Measurements from ENCODE around the gene TMEM35B.

The TMEM35B gene

GRCh38 chr1:34983700-34984355, 1.3 kb downstream of the TMEM35B start:
- no peaks in the 10 kb centered on the region for H3K27me3 ChIP-seq (ENCODE audit: control insufficient read depth in 1 of 2, insufficient read depth in 1 of 2, low read length in 2 of 2)
- peak overlapping the region; percentile 90 for H3K27ac ChIP-seq (ENCODE audit: low read length, poor library complexity, severe bottlenecking)
- H3K23ac ChIP-seq (ENCODE audit: low read length in 2 of 2) = no peak overlapping the region
- H3K9me3 ChIP-seq (ENCODE audit: control insufficient read depth, low read length) = no peaks in the 10 kb centered on the region
- H3K36me3 ChIP-seq (ENCODE audit: control insufficient read depth in 1 of 2, insufficient read depth in 2 of 2, low read depth in 1 of 2, low read length in 2 of 2) = peaks cover 12 to 34% of the 10 kb centered on the region in 2 experiments
- H3K14ac ChIP-seq (ENCODE audit: low read length in 2 of 2) = peak overlapping the region in 1 of 2 experiments; percentile 35
- peak; percentile 74 for DNase-seq
- H2AFZ ChIP-seq (ENCODE audit: low read depth, low read length) = no peak overlapping the region
- peak overlapping the region in 1 of 2 experiments; percentile 60 for H2BK12ac ChIP-seq (ENCODE audit: low read length in 2 of 2)
- H2BK5ac ChIP-seq (ENCODE audit: low read depth, low read length, poor library complexity, severe bottlenecking) = no peak overlapping the region
- peaks cover 27% of the 10 kb centered on the region for H3K79me1 ChIP-seq (replicated peaks; ENCODE audit: low read length, poor library complexity, severe bottlenecking)
- H4K91ac ChIP-seq (ENCODE audit: low read length) = no peak overlapping the region
- H3K4me3 ChIP-seq (ENCODE audit: insufficient read depth in 1 of 2, low read depth in 1 of 2, low read length in 2 of 2) = peak overlapping the region in 1 of 2 experiments; percentile 98
- H3K4ac ChIP-seq (ENCODE audit: low read depth in 1 of 2, low read length in 2 of 2) = no peak overlapping the region
- H3K18ac ChIP-seq (ENCODE audit: low read depth in 1 of 2, low read length in 2 of 2) = peak overlapping the region; percentile 6 to 46
- peak overlapping the region; percentile 96 for H3K9ac ChIP-seq (ENCODE audit: low read length)
- H3K4me2 ChIP-seq (ENCODE audit: low read length, poor library complexity, severe bottlenecking) = peak overlapping the region; percentile 89
- H2BK120ac ChIP-seq (ENCODE audit: low read depth, low read length) = no peak overlapping the region
- peaks cover 9% of the 10 kb centered on the region for H3K4me1 ChIP-seq (ENCODE audit: control insufficient read depth, insufficient read depth, low read depth, low read length)
- peak overlapping the region; percentile 43 for H2AK5ac ChIP-seq (ENCODE audit: low read length, severe bottlenecking)
- WGBS = 90% methylated on average over 4 of the region's 4 CpGs
- H2BK15ac ChIP-seq (ENCODE audit: low read depth, poor library complexity, severe bottlenecking) = no peak overlapping the region
- H4K8ac ChIP-seq (ENCODE audit: low read length) = peak overlapping the region; percentile 56

GRCh38 chr1:34982820-34983376, 2.2 kb downstream of the TMEM35B start:
- H3K9ac ChIP-seq (ENCODE audit: low read length) = no peak overlapping the region

GRCh38 chr1:34980715-34981114, 4.4 kb downstream of the TMEM35B start:
- H3K4me1 ChIP-seq (ENCODE audit: control insufficient read depth, insufficient read depth, low read depth, low read length) = peaks cover 9% of the 10 kb centered on the region
- no peak overlapping the region for H2BK5ac ChIP-seq (ENCODE audit: low read depth, low read length, poor library complexity, severe bottlenecking)

More at GRCh38 chr1:34982820-34983376, 2.2 kb downstream of the TMEM35B start:
- H2BK15ac ChIP-seq (ENCODE audit: low read depth, poor library complexity, severe bottlenecking) = no peak overlapping the region
- H2BK12ac ChIP-seq (ENCODE audit: low read length in 2 of 2) = no peak overlapping the region
- peaks cover 9% of the 10 kb centered on the region for H3K4me1 ChIP-seq (ENCODE audit: control insufficient read depth, insufficient read depth, low read depth, low read length)
- peak; percentile 13 for DNase-seq
- no peak overlapping the region for H2BK120ac ChIP-seq (ENCODE audit: low read depth, low read length)
- H3K4me2 ChIP-seq (ENCODE audit: low read length, poor library complexity, severe bottlenecking) = no peak overlapping the region
- no peak overlapping the region for H2AFZ ChIP-seq (ENCODE audit: low read depth, low read length)
- no peak overlapping the region for H3K4me3 ChIP-seq (ENCODE audit: insufficient read depth in 1 of 2, low read depth in 1 of 2, low read length in 2 of 2)
- peak overlapping the region; percentile 31 for H2AK5ac ChIP-seq (ENCODE audit: low read length, severe bottlenecking)
- H3K36me3 ChIP-seq (ENCODE audit: control insufficient read depth in 1 of 2, insufficient read depth in 2 of 2, low read depth in 1 of 2, low read length in 2 of 2) = peaks cover 12 to 25% of the 10 kb centered on the region in 2 experiments
- H3K9me3 ChIP-seq (ENCODE audit: control insufficient read depth, low read length) = no peaks in the 10 kb centered on the region
- no peak overlapping the region for H4K8ac ChIP-seq (ENCODE audit: low read length)
- H3K23ac ChIP-seq (ENCODE audit: low read length in 2 of 2) = no peak overlapping the region
- no peak overlapping the region for H4K91ac ChIP-seq (ENCODE audit: low read length)
- H2BK5ac ChIP-seq (ENCODE audit: low read depth, low read length, poor library complexity, severe bottlenecking) = no peak overlapping the region
- H3K79me1 ChIP-seq (replicated peaks; ENCODE audit: low read length, poor library complexity, severe bottlenecking) = peaks cover 27% of the 10 kb centered on the region
- no peak overlapping the region for H3K4ac ChIP-seq (ENCODE audit: low read depth in 1 of 2, low read length in 2 of 2)
- H3K27me3 ChIP-seq (ENCODE audit: control insufficient read depth in 1 of 2, insufficient read depth in 1 of 2, low read length in 2 of 2) = no peaks in the 10 kb centered on the region
- H3K27ac ChIP-seq (ENCODE audit: low read length, poor library complexity, severe bottlenecking) = no peak overlapping the region
- WGBS = 100% methylated on average over 4 of the region's 5 CpGs
- H3K18ac ChIP-seq (ENCODE audit: low read depth in 1 of 2, low read length in 2 of 2) = no peak overlapping the region
- H3K14ac ChIP-seq (ENCODE audit: low read length in 2 of 2) = no peak overlapping the region

GRCh38 chr1:34978921-34979320, 6.2 kb downstream of the TMEM35B start:
- Histone ChIP-seq H3K9ac (ENCODE audit: low read length) (no peak overlapping the region), H3K27ac (ENCODE audit: low read length, poor library complexity, severe bottlenecking) (no peak overlapping the region), H3K4me1 (ENCODE audit: control insufficient read depth, insufficient read depth, low read depth, low read length) (peaks cover 7% of the 10 kb centered on the region), H2BK120ac (ENCODE audit: low read depth, low read length) (no peak overlapping the region), H3K14ac (ENCODE audit: low read length in 2 of 2) (peak overlapping the region in 1 of 2 experiments; percentile 79), H2BK15ac (ENCODE audit: low read depth, poor library complexity, severe bottlenecking) (no peak overlapping the region), H3K27me3 (ENCODE audit: control insufficient read depth in 1 of 2, insufficient read depth in 1 of 2, low read length in 2 of 2) (no peaks in the 10 kb centered on the region), H3K18ac (ENCODE audit: low read depth in 1 of 2, low read length in 2 of 2) (no peak overlapping the region), H2AFZ (ENCODE audit: low read depth, low read length) (no peak overlapping the region), H2BK5ac (ENCODE audit: low read depth, low read length, poor library complexity, severe bottlenecking) (no peak overlapping the region), H2AK5ac (ENCODE audit: low read length, severe bottlenecking) (no peak overlapping the region), H4K91ac (ENCODE audit: low read length) (no peak overlapping the region), H2BK12ac (ENCODE audit: low read length in 2 of 2) (no peak overlapping the region), H3K4me2 (ENCODE audit: low read length, poor library complexity, severe bottlenecking) (no peak overlapping the region), H3K4me3 (ENCODE audit: insufficient read depth in 1 of 2, low read depth in 1 of 2, low read length in 2 of 2) (no peak overlapping the region), H3K9me3 (ENCODE audit: control insufficient read depth, low read length) (no peaks in the 10 kb centered on the region), H3K79me1 (replicated peaks; ENCODE audit: low read length, poor library complexity, severe bottlenecking) (peaks cover 22% of the 10 kb centered on the region), H3K4ac (ENCODE audit: low read depth in 1 of 2, low read length in 2 of 2) (no peak overlapping the region), H3K36me3 (ENCODE audit: control insufficient read depth in 1 of 2, insufficient read depth in 2 of 2, low read depth in 1 of 2, low read length in 2 of 2) (peaks cover 24 to 26% of the 10 kb centered on the region in 2 experiments), H4K8ac (ENCODE audit: low read length) (no peak overlapping the region), H3K23ac (ENCODE audit: low read length in 2 of 2) (peak overlapping the region in 1 of 2 experiments; percentile 48)
- DNase-seq = no peak
- WGBS = 91% methylated on average over 6 of the region's 6 CpGs

More at GRCh38 chr1:34980715-34981114, 4.4 kb downstream of the TMEM35B start:
- Histone ChIP-seq H3K27me3 (ENCODE audit: control insufficient read depth in 1 of 2, insufficient read depth in 1 of 2, low read length in 2 of 2) (no peaks in the 10 kb centered on the region), H3K9me3 (ENCODE audit: control insufficient read depth, low read length) (no peaks in the 10 kb centered on the region), H3K27ac (ENCODE audit: low read length, poor library complexity, severe bottlenecking) (no peak overlapping the region), H3K14ac (ENCODE audit: low read length in 2 of 2) (no peak overlapping the region), H3K4me2 (ENCODE audit: low read length, poor library complexity, severe bottlenecking) (no peak overlapping the region), H4K91ac (ENCODE audit: low read length) (no peak overlapping the region), H2BK15ac (ENCODE audit: low read depth, poor library complexity, severe bottlenecking) (no peak overlapping the region), H3K36me3 (ENCODE audit: control insufficient read depth in 1 of 2, insufficient read depth in 2 of 2, low read depth in 1 of 2, low read length in 2 of 2) (peaks cover 24 to 26% of the 10 kb centered on the region in 2 experiments), H2AFZ (ENCODE audit: low read depth, low read length) (no peak overlapping the region), H3K23ac (ENCODE audit: low read length in 2 of 2) (no peak overlapping the region), H3K79me1 (replicated peaks; ENCODE audit: low read length, poor library complexity, severe bottlenecking) (peaks cover 26% of the 10 kb centered on the region), H3K4ac (ENCODE audit: low read depth in 1 of 2, low read length in 2 of 2) (no peak overlapping the region), H2BK12ac (ENCODE audit: low read length in 2 of 2) (no peak overlapping the region), H2BK120ac (ENCODE audit: low read depth, low read length) (no peak overlapping the region), H3K4me3 (ENCODE audit: insufficient read depth in 1 of 2, low read depth in 1 of 2, low read length in 2 of 2) (no peak overlapping the region), H4K8ac (ENCODE audit: low read length) (no peak overlapping the region), H3K9ac (ENCODE audit: low read length) (no peak overlapping the region), H3K18ac (ENCODE audit: low read depth in 1 of 2, low read length in 2 of 2) (no peak overlapping the region), H2AK5ac (ENCODE audit: low read length, severe bottlenecking) (no peak overlapping the region)
- WGBS = 90% methylated on average over 2 of the region's 2 CpGs
- no peak for DNase-seq

Measured in mesenchymal stem cell (in vitro differentiated cells and primary cell).